Thyroid gland (tissue), 4 donors: ENCODE results near the gene QKI. TPM values are rescaled to one million over a fixed set of nuclear protein-coding genes. Genes with fewer than 3 reads are reported as not detected.

ENCODE experiments used
- DNase-seq, 2 donors: peaks; one replicate each; pipeline ENCODE4 v3.0.0-alpha.2; 2019
- H3K27ac ChIP-seq, 3 donors: fragments of 200-600 bp; sonication (generic); 1 replicate in 2 of 3; 2 replicates in 1 of 3; pipeline ENCODE4 v1.5.1; 2016 to 2019; ENCODE audit warnings: mild to moderate bottlenecking in 1 of 3, moderate library complexity in 1 of 3
- H3K27me3 ChIP-seq: fragments of 200-600 bp; sonication (generic); one replicate; pipeline ENCODE4 v1.5.1; 2019
- H3K36me3 ChIP-seq, 2 donors: fragments of 200-600 bp; sonication (generic); one replicate each; pipeline ENCODE4 v1.5.1; 2016 to 2019
- H3K4me1 ChIP-seq, 2 donors: fragments of 200-600 bp; sonication (generic); one replicate each; pipeline ENCODE4 v1.5.1; 2017 to 2019
- H3K4me3 ChIP-seq, 3 donors: fragments of 200-600 bp; sonication (generic); replicated peaks in 1 of 3; 1 replicate in 2 of 3; 2 replicates in 1 of 3; pipeline ENCODE4 v1.5.1; 2016; ENCODE audit warnings: mild to moderate bottlenecking in 1 of 3
- H3K9me3 ChIP-seq: fragments of 200-600 bp; sonication (generic); one replicate; pipeline ENCODE4 v1.5.1; 2017
- POLR2A ChIP-seq, 2 donors: fragments of 450-650 bp; IDR thresholded peaks; one replicate each; pipeline ENCODE4 v1.6.1; 2017; ENCODE audit warnings: antibody characterized with exemption in 2 of 2, mild to moderate bottlenecking in 2 of 2, moderate library complexity in 1 of 2
- WGBS, 2 donors: methylation state at CpG; one replicate each; pipeline ENCODE4 v1.1.5; 2017; 5-methylcytosine and 5-hydroxymethylcytosine counted together
- intact Hi-C: fragments of 100-400 bp; cut with DNase I; formaldehyde crosslinking; loops from one replicate; pipeline ENCODE4 v1.15.1; 2023
- total RNA-seq, 4 donors: library from RNA; depleted of rRNA; stranded (reverse); fragments of >200 nt; gene quantifications; one replicate each; pipeline ENCODE4 v1.2.3, GENCODE V29; 2016
- TF ChIP-seq, protein P1 (sequence below), 6 experiments: fragments of 200-600 bp in 3 of 6; fragments of 450-650 bp in 3 of 6; sonication (generic) in 3 of 6; IDR thresholded peaks; one replicate each; pipeline ENCODE4 v1.5.1; 2016 to 2019; ENCODE audit warnings: antibody characterized with exemption in 6 of 6, mild to moderate bottlenecking in 2 of 6, inconsistent platforms in 1 of 6, moderate library complexity in 1 of 6

Gene QKI
- total RNA-seq, 4 donors from 2014 or later, result 90.3 to 134 (median 101) TPM

DNA sequence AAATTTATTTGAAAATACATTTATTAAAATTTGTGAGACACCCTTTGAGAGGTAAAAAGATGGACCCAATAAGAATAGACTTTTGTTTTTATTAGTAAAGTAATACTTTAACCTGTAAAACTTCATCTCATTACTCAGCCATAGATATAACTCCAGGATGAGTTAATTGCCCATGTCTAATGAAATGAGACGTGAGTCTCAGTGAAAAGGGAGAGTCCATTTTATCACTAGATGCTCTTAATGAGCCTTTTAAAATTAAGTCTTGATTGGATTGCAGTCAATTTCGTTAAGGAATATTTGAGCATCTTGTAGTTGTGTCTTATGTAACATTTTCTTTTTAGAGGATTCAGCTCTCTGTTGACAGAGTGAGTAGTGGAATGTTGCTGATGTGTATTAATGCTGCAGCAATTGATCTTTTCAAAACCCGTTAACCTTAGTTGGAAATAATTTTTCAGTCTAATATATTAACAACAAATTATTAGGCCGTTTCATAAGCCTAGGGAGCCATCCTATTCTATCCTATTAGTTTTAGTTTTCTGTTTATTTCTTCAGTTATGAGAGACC lies 77.3 kb downstream of the QKI start:
- Histone ChIP-seq H3K4me3 (no peak overlapping the region), H3K4me1 (peaks cover 12 to 25% of the 10 kb centered on the region in 2 donors), H3K9me3 (no peaks in the 10 kb centered on the region), H3K36me3 (no peaks in the 10 kb centered on the region), H3K27ac (peak overlapping the region; percentile 39 to 49 (median 42)), H3K27me3 (no peaks in the 10 kb centered on the region)
- TF ChIP-seq, protein P1, sequence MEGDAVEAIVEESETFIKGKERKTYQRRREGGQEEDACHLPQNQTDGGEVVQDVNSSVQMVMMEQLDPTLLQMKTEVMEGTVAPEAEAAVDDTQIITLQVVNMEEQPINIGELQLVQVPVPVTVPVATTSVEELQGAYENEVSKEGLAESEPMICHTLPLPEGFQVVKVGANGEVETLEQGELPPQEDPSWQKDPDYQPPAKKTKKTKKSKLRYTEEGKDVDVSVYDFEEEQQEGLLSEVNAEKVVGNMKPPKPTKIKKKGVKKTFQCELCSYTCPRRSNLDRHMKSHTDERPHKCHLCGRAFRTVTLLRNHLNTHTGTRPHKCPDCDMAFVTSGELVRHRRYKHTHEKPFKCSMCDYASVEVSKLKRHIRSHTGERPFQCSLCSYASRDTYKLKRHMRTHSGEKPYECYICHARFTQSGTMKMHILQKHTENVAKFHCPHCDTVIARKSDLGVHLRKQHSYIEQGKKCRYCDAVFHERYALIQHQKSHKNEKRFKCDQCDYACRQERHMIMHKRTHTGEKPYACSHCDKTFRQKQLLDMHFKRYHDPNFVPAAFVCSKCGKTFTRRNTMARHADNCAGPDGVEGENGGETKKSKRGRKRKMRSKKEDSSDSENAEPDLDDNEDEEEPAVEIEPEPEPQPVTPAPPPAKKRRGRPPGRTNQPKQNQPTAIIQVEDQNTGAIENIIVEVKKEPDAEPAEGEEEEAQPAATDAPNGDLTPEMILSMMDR (IDR thresholded peaks at IDR 0.05), result no peak
- TF ChIP-seq POLR2A (IDR thresholded peaks at IDR 0.05), result no peak
- intact Hi-C loops, result no loop called here
- WGBS, 2 donors, result 90 to 94% methylated on average over 4 of the region's 4 CpGs
- DNase-seq, result no peak

DNA sequence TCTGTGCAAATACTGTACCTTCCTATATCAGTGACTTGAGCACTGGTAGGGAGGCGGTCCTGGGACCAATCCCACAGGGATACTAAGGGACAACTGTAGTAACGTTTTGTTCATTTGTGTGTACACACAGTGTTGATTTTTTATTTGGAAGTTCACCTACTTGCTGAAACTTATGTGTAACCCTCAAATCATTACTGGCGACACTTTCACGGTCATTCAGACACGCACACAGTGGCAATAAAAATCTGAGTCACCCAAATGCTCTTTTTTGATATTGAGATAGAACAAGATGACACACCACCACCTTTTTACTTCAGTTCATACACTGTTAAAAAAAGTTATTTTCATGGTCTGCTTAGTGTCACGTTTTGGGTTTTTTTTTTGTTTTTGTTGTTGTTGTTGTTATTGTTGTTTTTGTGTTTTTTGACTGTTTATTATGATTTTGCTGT lies 79.8 kb downstream of the QKI start:
- peaks cover 12 to 22% of the 10 kb centered on the region in 2 donors for H3K4me1 ChIP-seq
- H3K36me3 ChIP-seq, result no peaks in the 10 kb centered on the region
- H3K4me3 ChIP-seq, result no peak overlapping the region
- H3K27ac ChIP-seq, result no peak overlapping the region
- no peaks in the 10 kb centered on the region for H3K27me3 ChIP-seq
- TF ChIP-seq, protein P1 (IDR thresholded peaks at IDR 0.05), result no peak
- no peak for TF ChIP-seq POLR2A (IDR thresholded peaks at IDR 0.05)
- WGBS, 2 donors, result 91 to 93% methylated on average over 6 of the region's 6 CpGs
- no peak for DNase-seq
- intact Hi-C loops, result no loop called here
- no peaks in the 10 kb centered on the region for H3K9me3 ChIP-seq

DNA sequence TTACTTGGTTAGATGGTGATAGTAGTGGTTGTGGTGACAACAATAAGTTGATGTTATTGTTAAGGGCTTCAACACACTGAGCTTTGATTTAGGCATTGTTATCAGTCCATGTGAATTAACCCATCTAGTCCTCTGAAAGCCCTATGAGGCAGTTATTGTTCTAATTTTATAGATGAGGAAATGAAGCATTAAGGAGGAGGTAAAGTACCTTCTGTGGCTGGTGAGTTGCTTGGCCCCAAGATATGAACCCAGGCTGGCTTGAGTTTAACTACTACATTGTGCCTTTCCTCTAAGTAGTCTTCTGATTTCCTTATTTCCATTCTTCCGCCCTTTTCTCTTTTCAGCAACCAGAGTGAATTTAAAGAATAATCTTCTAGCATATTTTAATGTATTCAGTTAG lies 81.7 kb downstream of the QKI start:
- 96 to 100% methylated on average over 1 of the region's 1 CpG for WGBS, 2 donors
- no peaks in the 10 kb centered on the region for H3K36me3 ChIP-seq
- intact Hi-C loops, result no loop called here
- TF ChIP-seq, protein P1 (IDR thresholded peaks at IDR 0.05), result no peak
- TF ChIP-seq POLR2A (IDR thresholded peaks at IDR 0.05), result no peak
- no peak overlapping the region for H3K4me3 ChIP-seq
- DNase-seq, result no peak
- H3K27ac ChIP-seq, result no peak overlapping the region
- H3K27me3 ChIP-seq, result no peaks in the 10 kb centered on the region
- H3K9me3 ChIP-seq, result no peaks in the 10 kb centered on the region
- H3K4me1 ChIP-seq, result peaks cover 7 to 9% of the 10 kb centered on the region in 2 donors

DNA sequence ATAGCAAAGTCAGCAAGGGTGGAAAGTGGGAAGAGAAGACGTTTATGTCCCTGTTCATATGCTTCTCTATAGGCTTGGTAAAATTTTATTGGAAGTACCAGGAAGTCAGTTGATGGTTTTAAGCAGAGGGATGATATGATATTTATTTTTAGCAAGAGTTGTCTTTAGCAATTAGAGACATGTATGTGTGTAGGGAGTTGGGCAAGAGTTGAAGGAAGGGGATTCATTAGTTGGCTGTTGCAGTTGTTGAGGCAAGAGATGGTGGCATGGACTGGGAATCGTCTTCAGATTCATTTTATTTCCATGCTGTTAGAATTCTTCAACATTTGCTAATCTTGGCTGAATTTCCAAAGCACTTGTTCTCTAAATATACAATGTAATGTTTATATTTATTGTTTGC lies 85.6 kb downstream of the QKI start:
- H3K27me3 ChIP-seq, result no peaks in the 10 kb centered on the region
- no peak overlapping the region for H3K4me3 ChIP-seq
- DNase-seq, result no peak
- no peaks in the 10 kb centered on the region for H3K36me3 ChIP-seq
- WGBS, 2 donors, result 82 to 97% methylated on average over 2 of the region's 2 CpGs
- no peak overlapping the region for H3K27ac ChIP-seq
- no peaks in the 10 kb centered on the region for H3K9me3 ChIP-seq
- no peak for TF ChIP-seq POLR2A (IDR thresholded peaks at IDR 0.05)
- TF ChIP-seq, protein P1 (IDR thresholded peaks at IDR 0.05), result no peak
- peaks cover 5% of the 10 kb centered on the region in 2 donors for H3K4me1 ChIP-seq
- intact Hi-C loops, result no loop called here

DNA sequence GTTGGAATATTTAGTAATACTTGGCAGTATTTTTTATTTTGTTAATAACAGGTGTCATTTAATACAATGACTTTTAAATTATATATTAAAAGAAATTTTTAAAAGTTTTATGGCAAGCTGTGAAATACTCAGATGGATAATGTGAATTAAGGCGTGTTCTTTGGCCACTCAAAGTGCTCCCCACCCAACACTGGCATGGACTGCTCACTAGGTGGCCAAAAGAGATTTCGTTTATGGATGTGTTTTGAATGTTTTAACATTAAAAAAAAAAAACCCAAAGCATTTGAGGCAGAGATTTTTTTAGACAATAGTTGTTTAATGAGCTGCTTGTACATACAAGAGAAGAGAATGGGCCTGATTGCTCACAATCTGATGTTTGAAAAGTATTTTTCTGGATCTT lies 86.5 kb downstream of the QKI start:
- TF ChIP-seq, protein P1 (IDR thresholded peaks at IDR 0.05), result no peak
- TF ChIP-seq POLR2A (IDR thresholded peaks at IDR 0.05), result no peak
- no peak overlapping the region for H3K27ac ChIP-seq
- H3K9me3 ChIP-seq, result no peaks in the 10 kb centered on the region
- H3K4me1 ChIP-seq, result peaks cover 5% of the 10 kb centered on the region in 2 donors
- H3K4me3 ChIP-seq, result no peak overlapping the region
- intact Hi-C loops, result no loop called here
- DNase-seq, result no peak
- no peaks in the 10 kb centered on the region for H3K27me3 ChIP-seq
- 69 to 82% methylated on average over 2 of the region's 2 CpGs for WGBS, 2 donors
- H3K36me3 ChIP-seq, result no peaks in the 10 kb centered on the region
